GM18907 (cell line): ENCODE data around the gene DYNLT2B.
"Not testable (repeated sequence)": the region's sequence is repeated elsewhere in the genome, so short reads cannot be mapped to it uniquely, and the experiment has no call there.

Source experiments
- ATAC-seq: cut with Tn5 transposase; IDR thresholded peaks from one replicate; pipeline ENCODE4 v1.9.1; 2021; ENCODE audit warnings: mild to moderate bottlenecking, moderate library complexity; ENCODE audit not compliant: unreplicated experiment

DYNLT2B gene

GRCh38 chr3:196317687-196318467 is at the start of gene DYNLT2B:
Gene DYNLT2B, minus strand, starts transcription at chr3:196318240. Its CDS starts 88 bp downstream, at chr3:196318152.
- ATAC-seq = peak; percentile 79

GRCh38 chr3:196365736-196366135 is 47.7 kb upstream of the DYNLT2B start:
- no peak for ATAC-seq

GRCh38 chr3:196360586-196360985 is 42.5 kb upstream of the DYNLT2B start:
- ATAC-seq = no peak

- ATAC-seq = not testable (repeated sequence)
Observed at GRCh38 chr3:196358540-196358939, 40.5 kb upstream of the DYNLT2B start.

- no peak for ATAC-seq
Observed at GRCh38 chr3:196357905-196358304, 39.9 kb upstream of the DYNLT2B start.

DNA sequence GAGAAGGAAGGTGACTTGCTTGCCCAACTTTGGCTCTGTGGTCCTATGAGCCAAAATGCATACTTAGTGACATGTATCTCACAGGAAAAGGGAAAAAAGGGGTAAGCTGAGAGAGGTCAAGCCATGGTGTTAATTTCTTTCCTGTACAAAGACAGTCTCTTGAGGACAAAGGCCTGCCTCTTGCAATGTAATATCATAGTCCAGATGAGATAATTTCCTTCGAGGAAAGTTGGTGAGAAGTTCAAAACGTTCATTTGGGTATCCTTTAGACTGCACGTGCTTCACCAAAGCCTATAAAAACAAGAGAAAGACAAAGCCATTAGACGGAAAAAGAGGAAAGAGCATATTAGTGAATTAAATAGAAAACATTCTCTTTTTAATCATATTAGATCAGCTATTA is 38.5 kb upstream of the DYNLT2B start:
- no peak for ATAC-seq

GRCh38 chr3:196355668-196356067 is 37.6 kb upstream of the DYNLT2B start:
- ATAC-seq = no peak

GRCh38 chr3:196354132-196354531 is 36.1 kb upstream of the DYNLT2B start:
- no peak for ATAC-seq

DNA sequence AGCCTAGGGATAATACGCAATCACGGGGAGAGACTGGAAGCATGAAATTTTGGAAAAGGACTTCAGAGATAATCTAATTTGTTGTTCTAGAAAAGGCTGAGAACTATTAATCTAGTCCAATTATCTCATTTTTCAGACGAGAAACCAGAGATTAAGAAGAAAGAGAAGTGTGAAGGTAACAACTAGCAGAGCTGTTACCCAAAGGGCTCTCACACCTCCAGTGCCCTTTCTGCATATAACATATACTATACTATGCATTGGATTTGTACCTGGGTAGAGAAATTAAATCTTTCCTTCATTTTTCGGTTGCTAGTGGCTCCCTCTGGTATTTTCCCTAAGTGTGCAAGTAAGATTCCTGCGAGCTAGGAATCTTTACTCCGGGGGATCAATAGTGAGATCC is 33.5 kb upstream of the DYNLT2B start:
- ATAC-seq = no peak

- ATAC-seq = no peak
Observed at GRCh38 chr3:196350067-196350466, 32.0 kb upstream of the DYNLT2B start.

- ATAC-seq = no peak
Observed at GRCh38 chr3:196348698-196349097, 30.7 kb upstream of the DYNLT2B start.

GRCh38 chr3:196344663-196345062 is 26.6 kb upstream of the DYNLT2B start:
- no peak for ATAC-seq

- ATAC-seq = not testable (repeated sequence)
Observed at GRCh38 chr3:196343917-196344316, 25.9 kb upstream of the DYNLT2B start.

DNA sequence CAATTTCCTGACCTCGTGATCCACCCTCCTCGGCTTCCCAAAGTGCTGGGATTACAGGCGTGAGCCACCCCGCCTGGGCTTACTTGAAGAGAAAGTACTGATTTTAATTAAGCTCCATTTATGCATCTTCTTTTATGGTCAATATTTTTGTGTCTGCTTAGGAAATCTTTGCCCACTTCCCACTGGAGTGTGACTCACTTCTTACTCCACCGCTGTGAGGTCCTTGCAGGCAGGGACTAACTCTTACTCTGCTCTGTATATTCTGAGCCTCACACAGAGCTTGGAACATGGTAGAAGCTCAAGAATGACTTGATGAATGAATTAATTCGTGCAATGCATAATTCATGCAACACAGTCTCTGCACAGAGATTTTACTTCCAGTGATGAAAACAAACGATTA is 23.1 kb upstream of the DYNLT2B start:
- no peak for ATAC-seq

DNA sequence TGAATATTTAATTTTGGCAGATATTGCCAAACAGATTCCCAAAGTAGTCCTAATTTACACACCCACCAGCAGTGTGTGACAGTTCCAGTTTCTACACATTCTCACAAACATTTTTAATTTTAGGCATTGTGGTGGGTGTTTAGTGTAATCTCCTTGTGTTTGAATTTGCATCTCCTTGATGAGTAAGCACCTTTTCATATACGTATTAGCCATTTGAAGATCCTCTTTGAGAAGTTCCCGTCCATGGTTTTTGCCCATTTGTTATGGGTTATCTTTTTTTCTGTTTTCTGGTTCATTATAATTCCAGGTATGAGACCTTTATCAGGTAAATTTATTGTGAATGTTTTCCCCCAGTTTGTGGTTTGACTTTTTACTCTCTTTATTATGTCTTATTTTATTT is 22.4 kb upstream of the DYNLT2B start:
- no peak for ATAC-seq

DNA sequence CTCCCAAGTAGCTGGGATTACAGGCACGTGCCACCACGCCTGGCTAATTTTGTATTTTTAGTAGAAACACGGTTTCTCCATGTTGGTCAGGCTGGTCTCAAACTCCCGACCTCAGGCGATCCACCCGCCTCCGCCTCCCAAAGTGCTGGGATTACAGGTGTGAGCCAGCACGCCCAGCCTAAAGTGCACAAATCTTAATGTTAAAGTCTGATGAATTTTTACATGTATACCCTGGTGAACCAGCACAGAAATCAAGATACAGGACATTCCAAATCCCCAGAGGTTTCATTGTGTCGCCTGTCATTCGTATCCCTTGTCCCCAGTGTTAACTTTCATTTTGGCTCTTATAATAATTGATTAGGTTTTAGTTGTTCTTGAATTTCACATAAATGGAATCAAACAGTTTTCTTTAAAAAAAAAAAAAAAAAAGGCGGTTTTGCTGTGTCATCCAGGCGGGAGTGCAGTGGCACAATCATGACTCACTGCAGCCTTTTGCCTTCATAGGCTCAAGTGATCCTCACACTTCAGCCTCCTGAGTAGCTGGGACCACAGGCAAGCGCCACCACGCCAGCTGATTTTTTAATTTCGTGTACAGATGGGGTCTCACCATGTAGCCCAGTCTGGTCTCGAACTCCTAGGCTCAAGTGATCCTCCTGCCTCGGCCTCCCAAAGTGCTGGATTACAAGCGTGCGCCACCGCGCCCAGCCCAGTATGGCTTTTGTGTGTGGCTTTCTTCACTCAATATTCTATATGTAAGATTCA is 21.6 kb upstream of the DYNLT2B start:
- ATAC-seq = no peak

- ATAC-seq = no peak
Observed at GRCh38 chr3:196339044-196339443, 21.0 kb upstream of the DYNLT2B start.

- ATAC-seq = no peak
Observed at GRCh38 chr3:196336319-196337145, 18.5 kb upstream of the DYNLT2B start.

- ATAC-seq = no peak
Observed at GRCh38 chr3:196335503-196335948, 17.5 kb upstream of the DYNLT2B start.

DNA sequence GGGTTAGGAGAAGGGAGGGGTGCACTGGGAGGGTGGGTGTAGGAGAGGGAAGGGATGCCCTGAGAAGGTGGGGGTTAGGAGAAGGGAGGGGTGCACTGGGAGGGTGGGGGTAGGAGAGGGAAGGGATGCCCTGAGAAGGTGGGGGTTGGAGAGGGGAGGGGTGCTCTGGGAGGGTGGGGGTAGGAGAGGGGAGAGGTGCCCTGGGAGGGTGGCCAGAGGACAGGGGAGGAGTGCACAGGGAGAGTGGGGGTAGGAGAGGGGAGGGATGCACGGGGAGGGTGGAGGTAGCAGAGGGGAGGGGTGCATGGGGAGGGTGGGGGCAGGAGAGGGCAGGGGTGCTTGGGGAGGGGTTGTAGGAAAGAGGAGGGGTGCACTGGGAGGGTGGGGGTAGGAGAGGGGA is 16.9 kb upstream of the DYNLT2B start:
- no peak for ATAC-seq

DNA sequence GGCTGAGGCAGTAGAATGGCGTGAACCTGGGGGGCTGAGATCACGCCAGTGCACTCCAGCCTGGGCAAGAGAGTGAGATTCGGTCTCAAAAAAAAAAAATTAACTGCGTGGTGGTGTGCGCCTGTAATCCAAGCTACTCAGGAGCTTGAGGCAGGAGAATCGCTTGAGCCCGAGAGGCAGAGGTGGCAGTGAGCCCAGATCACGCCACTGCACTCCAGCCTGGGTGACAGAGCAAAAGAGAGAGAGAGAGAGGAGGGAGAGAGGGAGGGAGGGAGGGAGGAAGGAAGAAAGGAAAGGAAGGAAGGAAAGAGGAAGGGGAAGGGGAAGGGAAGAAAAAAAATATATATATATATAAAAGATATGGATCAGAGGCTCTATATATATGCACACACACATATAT is 14.1 kb upstream of the DYNLT2B start:
- ATAC-seq = no peak
